H1 (cell line): Measurements from ENCODE around the gene ERC1. TPM values are rescaled to one million over a fixed set of nuclear protein-coding genes. Genes with fewer than 3 reads are reported as not detected.

Source experiments
- BRCA1 ChIP-seq: IDR thresholded peaks from 2 replicates; pipeline ENCODE4 v1.6.1; 2012; ENCODE audit warnings: low read depth, low read length, improper control_type of control experiment
- GTF2F1 ChIP-seq: IDR thresholded peaks from 2 replicates; pipeline ENCODE4 v1.6.1; 2012; ENCODE audit warnings: low read depth, low read length, improper control_type of control experiment, borderline replicate concordance
- polyA plus RNA-seq, 7 experiments: library from polyadenylated mRNA; depleted of rRNA in 3 of 7; stranded (reverse) in 5 of 7; unstranded in 2 of 7; fragments of >200 nt in 5 of 7; fragments of 200-250 nt in 2 of 7; gene quantifications; 1 replicate in 5 of 7; 2 replicates in 1 of 7; 4 replicates in 1 of 7; pipeline versions ENCODE4 v1.2.1 to v1.2.3, GENCODE V29; 2011 to 2013; ENCODE audit warnings: missing spikeins in 2 of 7, mixed read lengths in 2 of 7
- total RNA-seq: library from RNA; stranded (reverse); fragmentation: NEBNext Ultra II Directional; extraction: Animal tissue kit (Norgen Biotek cat#: 25700); gene quantifications from 2 replicates; pipeline ENCODE4 v1.2.1, GENCODE V29; 2021

The ERC1 gene
- total and polyA plus RNA-seq, 2 of the 8 experiments (the other 6 are each of a cell fraction or from before 2014, with no cell fraction given): 7.8 to 45.7 TPM

- no peak for TF ChIP-seq BRCA1
- TF ChIP-seq GTF2F1: no peak
Measured at GRCh38 chr12:966724-967123, 24.3 kb upstream of the ERC1 start (continued).
